ENCODE results near the gene RHOXF1.
"Not testable (repeated sequence)": the region's sequence is repeated elsewhere in the genome, so short reads cannot be mapped to it uniquely, and the experiment has no call there.

The RHOXF1 gene

DNA sequence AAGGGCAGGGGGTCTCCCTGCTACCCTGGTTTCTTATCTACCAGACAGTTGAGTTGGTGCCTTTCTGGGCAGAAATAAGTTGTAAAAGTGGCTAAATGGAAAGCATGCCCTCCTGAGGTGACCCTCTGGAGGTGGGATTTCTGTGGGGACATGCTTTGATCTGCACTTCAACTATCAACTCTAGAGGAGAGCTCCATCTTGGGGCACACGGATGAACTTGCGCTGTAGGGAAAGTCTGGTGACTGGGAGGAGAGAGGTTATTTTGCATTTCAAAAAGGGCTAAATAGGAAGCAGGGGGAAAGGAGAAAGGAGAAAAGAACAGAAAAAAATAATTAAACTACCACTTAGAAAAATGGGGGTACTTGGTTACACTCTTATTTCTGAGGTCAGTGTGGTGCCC, 25.5 kb downstream of the RHOXF1 start:
- no peaks in the 10 kb centered on the region for H3K9me2 ChIP-seq (ENCODE audit: low read depth, low read length)
- H3K27ac ChIP-seq (ENCODE audit: low read depth, low read length, poor library complexity, severe bottlenecking), result no peak overlapping the region

DNA sequence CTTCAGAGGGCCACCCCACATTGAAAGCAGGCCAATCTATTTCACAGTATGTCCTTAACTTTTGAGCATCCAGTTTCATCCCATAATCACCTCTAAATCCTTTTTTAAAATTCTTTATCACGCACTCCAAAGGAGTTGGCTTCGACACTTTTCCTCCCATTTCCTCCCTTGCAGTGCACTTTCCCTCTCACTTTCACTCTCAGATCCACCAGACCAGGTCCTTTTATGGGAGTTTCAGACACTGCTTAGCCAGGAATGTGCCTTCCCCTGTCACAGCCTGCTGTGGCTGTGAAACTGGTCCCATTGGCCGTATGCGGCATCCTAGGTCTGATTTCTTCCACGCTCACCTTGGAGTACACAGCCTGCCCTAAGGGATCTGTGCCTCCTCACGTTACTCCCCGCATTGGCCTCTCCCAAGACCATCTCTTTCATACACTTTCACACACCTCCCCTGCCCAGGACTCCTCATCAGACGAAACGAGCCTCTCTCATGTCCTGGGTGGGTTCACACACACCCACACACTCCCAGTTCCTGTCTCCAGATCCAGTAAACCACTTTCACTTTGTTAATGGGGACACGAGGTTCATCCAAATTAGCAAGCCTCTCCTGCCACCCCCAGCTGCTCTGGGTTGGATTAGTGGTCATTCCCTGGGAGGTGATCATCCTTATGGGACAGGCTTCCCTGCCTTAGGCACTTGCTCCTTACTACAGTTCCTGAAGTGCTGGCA, 28.3 kb downstream of the RHOXF1 start:
- Histone ChIP-seq H3K4me2 (ENCODE audit: low read length) (no peak overlapping the region), H3K27me3 (ENCODE audit: insufficient read depth, low read length) (no peaks in the 10 kb centered on the region)

More for the DNA sequence above, 25.5 kb downstream of the RHOXF1 start:
- TF ChIP-seq EZH2 (IDR thresholded peaks at IDR 0.05; ENCODE audit: borderline replicate concordance, low read length), result no peak
- TF ChIP-seq, protein P1, sequence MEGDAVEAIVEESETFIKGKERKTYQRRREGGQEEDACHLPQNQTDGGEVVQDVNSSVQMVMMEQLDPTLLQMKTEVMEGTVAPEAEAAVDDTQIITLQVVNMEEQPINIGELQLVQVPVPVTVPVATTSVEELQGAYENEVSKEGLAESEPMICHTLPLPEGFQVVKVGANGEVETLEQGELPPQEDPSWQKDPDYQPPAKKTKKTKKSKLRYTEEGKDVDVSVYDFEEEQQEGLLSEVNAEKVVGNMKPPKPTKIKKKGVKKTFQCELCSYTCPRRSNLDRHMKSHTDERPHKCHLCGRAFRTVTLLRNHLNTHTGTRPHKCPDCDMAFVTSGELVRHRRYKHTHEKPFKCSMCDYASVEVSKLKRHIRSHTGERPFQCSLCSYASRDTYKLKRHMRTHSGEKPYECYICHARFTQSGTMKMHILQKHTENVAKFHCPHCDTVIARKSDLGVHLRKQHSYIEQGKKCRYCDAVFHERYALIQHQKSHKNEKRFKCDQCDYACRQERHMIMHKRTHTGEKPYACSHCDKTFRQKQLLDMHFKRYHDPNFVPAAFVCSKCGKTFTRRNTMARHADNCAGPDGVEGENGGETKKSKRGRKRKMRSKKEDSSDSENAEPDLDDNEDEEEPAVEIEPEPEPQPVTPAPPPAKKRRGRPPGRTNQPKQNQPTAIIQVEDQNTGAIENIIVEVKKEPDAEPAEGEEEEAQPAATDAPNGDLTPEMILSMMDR (IDR thresholded peaks at IDR 0.05; ENCODE audit: low read length), result no peak
- no peak overlapping the region for H3K4me2 ChIP-seq (ENCODE audit: low read length)
- no peak overlapping the region for H2AFZ ChIP-seq (ENCODE audit: low read length)
- H3K9me3 ChIP-seq (ENCODE audit: low read length), result no peaks in the 10 kb centered on the region
- no peak overlapping the region for H3K4me3 ChIP-seq (ENCODE audit: low read depth, low read length, poor library complexity, severe bottlenecking)
- H3F3A ChIP-seq (ENCODE audit: insufficient read depth, low read length), result no peaks in the 10 kb centered on the region
- H3K36me3 ChIP-seq (ENCODE audit: insufficient read depth, low read length), result no peaks in the 10 kb centered on the region
- H3K9ac ChIP-seq (ENCODE audit: low read length), result no peak overlapping the region
- no peaks in the 10 kb centered on the region for H3K79me2 ChIP-seq (ENCODE audit: insufficient read depth, low read length)
- no peaks in the 10 kb centered on the region for H3K4me1 ChIP-seq (ENCODE audit: insufficient read depth, low read length, severe bottlenecking)
- no peaks in the 10 kb centered on the region for H3K27me3 ChIP-seq (ENCODE audit: insufficient read depth, low read length)
- H4K20me1 ChIP-seq (ENCODE audit: insufficient read depth, low read length), result no peaks in the 10 kb centered on the region

DNA sequence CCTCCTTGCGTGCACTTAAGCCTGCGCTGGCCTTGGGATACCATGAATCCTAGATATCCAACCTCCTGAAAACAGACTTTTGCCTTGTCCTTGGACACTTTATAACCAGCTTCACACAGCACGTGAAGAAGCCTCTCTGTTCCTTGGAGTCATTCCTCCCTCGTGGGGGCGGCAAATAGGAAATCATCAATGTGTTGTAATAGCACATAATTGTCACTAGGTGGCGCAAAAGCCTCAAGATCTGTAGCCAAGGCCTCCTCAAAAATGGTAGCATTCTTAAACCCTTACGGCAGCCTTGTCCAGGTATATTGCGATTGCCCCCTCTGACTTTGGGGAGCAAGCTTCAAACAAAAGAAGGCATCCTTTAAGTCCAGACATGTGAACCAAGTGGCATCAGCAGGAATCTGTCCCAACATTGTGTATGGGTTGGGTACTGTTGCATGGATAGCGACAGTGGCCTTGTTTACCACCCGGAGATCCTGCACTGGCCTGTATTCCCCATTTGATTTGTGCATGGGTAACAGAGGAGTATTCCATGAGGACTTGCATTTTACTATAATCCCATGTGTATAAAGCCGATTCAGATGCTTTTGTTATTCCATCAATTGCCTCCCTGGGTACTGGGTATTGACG, 30.0 kb downstream of the RHOXF1 start:
- H3K9ac ChIP-seq (ENCODE audit: low read length); H3K9me3 ChIP-seq (ENCODE audit: low read length); H3K9me2 ChIP-seq (ENCODE audit: low read depth, low read length); H3K27me3 ChIP-seq (ENCODE audit: insufficient read depth, low read length); H3K36me3 ChIP-seq (ENCODE audit: insufficient read depth, low read length); H3F3A ChIP-seq (ENCODE audit: insufficient read depth, low read length); H3K27ac ChIP-seq (ENCODE audit: low read depth, low read length, poor library complexity, severe bottlenecking); H3K4me2 ChIP-seq (ENCODE audit: low read length); H3K79me2 ChIP-seq (ENCODE audit: insufficient read depth, low read length); H2AFZ ChIP-seq (ENCODE audit: low read length); H3K4me3 ChIP-seq (ENCODE audit: low read depth, low read length, poor library complexity, severe bottlenecking); H3K4me1 ChIP-seq (ENCODE audit: insufficient read depth, low read length, severe bottlenecking); H4K20me1 ChIP-seq (ENCODE audit: insufficient read depth, low read length): not testable (repeated sequence)

More for the DNA sequence above, 28.3 kb downstream of the RHOXF1 start:
- H3K4me3 ChIP-seq (ENCODE audit: low read depth, low read length, poor library complexity, severe bottlenecking), result no peak overlapping the region
- TF ChIP-seq, protein P1 (IDR thresholded peaks at IDR 0.05; ENCODE audit: low read length), result no peak
- TF ChIP-seq EZH2 (IDR thresholded peaks at IDR 0.05; ENCODE audit: borderline replicate concordance, low read length), result no peak
- no peak overlapping the region for H3K27ac ChIP-seq (ENCODE audit: low read depth, low read length, poor library complexity, severe bottlenecking)
- no peaks in the 10 kb centered on the region for H3F3A ChIP-seq (ENCODE audit: insufficient read depth, low read length)
- H3K9me2 ChIP-seq (ENCODE audit: low read depth, low read length), result no peaks in the 10 kb centered on the region
- H3K4me1 ChIP-seq (ENCODE audit: insufficient read depth, low read length, severe bottlenecking), result no peaks in the 10 kb centered on the region
- H3K9ac ChIP-seq (ENCODE audit: low read length), result no peak overlapping the region
- no peak overlapping the region for H2AFZ ChIP-seq (ENCODE audit: low read length)
- no peaks in the 10 kb centered on the region for H3K79me2 ChIP-seq (ENCODE audit: insufficient read depth, low read length)
- no peaks in the 10 kb centered on the region for H3K9me3 ChIP-seq (ENCODE audit: low read length)
- no peaks in the 10 kb centered on the region for H3K36me3 ChIP-seq (ENCODE audit: insufficient read depth, low read length)
- H4K20me1 ChIP-seq (ENCODE audit: insufficient read depth, low read length), result no peaks in the 10 kb centered on the region

DNA sequence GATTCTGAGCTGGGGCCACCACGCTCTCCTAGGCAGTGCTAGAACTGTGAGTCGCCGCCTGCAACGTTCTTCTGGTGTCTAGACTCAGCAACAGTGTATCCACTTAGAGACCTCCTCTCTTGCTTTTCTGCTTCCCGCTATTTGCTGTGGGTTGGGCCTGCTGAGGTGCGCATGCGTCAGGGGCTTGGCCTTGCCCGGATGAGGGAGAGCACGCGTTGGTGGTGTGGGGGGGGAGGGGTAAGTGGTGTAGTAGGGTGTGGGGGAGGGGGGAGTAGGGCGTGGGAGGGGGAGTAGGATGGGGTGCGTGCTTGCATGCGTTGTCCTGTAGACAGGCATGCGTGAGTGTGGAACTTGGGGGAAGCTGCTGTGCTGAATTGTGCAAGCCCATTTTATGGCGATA, 38.1 kb downstream of the RHOXF1 start, which contains the start of gene RHOXF2B:
RHOXF2B (minus strand) TSS at position 101 of the 400 bp plus-strand sequence. CDS start 138 bp downstream, outside the sequence.
- H2AFZ ChIP-seq (ENCODE audit: low read length); H3K9ac ChIP-seq (ENCODE audit: low read length); H3K4me3 ChIP-seq (ENCODE audit: low read depth, low read length, poor library complexity, severe bottlenecking); H3K36me3 ChIP-seq (ENCODE audit: insufficient read depth, low read length); H4K20me1 ChIP-seq (ENCODE audit: insufficient read depth, low read length); H3K9me2 ChIP-seq (ENCODE audit: low read depth, low read length); H3K27ac ChIP-seq (ENCODE audit: low read depth, low read length, poor library complexity, severe bottlenecking); H3K79me2 ChIP-seq (ENCODE audit: insufficient read depth, low read length); H3K4me1 ChIP-seq (ENCODE audit: insufficient read depth, low read length, severe bottlenecking); H3K4me2 ChIP-seq (ENCODE audit: low read length); H3F3A ChIP-seq (ENCODE audit: insufficient read depth, low read length); H3K9me3 ChIP-seq (ENCODE audit: low read length); H3K27me3 ChIP-seq (ENCODE audit: insufficient read depth, low read length): not testable (repeated sequence)

DNA sequence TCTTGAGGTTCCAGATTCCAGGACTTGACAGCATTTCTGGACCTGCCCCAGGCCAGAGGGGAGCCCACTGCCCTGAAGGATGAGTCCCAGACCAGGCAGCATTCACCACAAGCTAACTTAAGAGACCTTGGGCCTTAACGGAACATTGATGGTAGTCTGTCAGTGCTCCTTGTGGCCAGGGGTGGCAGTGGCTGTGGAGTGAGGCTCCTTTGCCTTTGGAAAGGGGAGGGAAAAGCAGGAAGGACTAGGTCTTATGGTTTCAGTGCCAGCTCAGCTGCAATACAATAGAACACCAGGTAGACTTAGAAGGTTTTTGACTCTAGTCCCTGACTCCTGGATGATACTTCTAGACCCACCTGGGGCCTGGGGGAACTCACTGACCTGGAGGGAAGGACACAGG, 49.5 kb downstream of the RHOXF1 start:
- H3K4me1 ChIP-seq (ENCODE audit: insufficient read depth, low read length, severe bottlenecking); H3K27me3 ChIP-seq (ENCODE audit: insufficient read depth, low read length); H3F3A ChIP-seq (ENCODE audit: insufficient read depth, low read length); H3K36me3 ChIP-seq (ENCODE audit: insufficient read depth, low read length); H3K79me2 ChIP-seq (ENCODE audit: insufficient read depth, low read length); H3K27ac ChIP-seq (ENCODE audit: low read depth, low read length, poor library complexity, severe bottlenecking); H3K9me3 ChIP-seq (ENCODE audit: low read length); H3K9ac ChIP-seq (ENCODE audit: low read length); H3K9me2 ChIP-seq (ENCODE audit: low read depth, low read length); H3K4me2 ChIP-seq (ENCODE audit: low read length); H4K20me1 ChIP-seq (ENCODE audit: insufficient read depth, low read length); H2AFZ ChIP-seq (ENCODE audit: low read length); H3K4me3 ChIP-seq (ENCODE audit: low read depth, low read length, poor library complexity, severe bottlenecking): not testable (repeated sequence)
